ENCODE data around the gene DISP1. TPM values are rescaled to one million over a fixed set of nuclear protein-coding genes. Genes with fewer than 3 reads are reported as not detected.
"Not testable (repeated sequence)": the region's sequence is repeated elsewhere in the genome, so short reads cannot be mapped to it uniquely, and the experiment has no call there.

Gene DISP1
- total RNA-seq, 1 donor from 2014 or later: 2.3 TPM

DNA sequence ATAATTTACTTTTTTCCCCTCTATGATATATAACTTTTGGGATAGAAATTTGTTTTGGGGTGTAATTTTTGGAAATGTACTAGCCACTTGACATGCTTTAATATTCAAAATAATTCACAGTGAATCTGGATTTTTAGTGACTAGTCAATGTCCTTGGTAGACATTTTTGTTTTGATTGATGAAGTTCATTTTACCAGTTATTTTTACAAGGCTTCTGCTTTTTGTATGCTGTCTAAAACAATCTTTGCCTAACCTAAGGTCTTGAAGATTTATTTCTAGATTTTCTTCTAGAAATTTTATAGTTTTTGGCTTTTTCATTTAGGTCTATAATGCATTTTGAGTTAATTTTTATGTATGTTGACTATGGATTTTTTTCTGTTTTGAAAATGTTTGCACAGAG is 30.9 kb downstream of the DISP1 start:
- TF ChIP-seq, protein P1, sequence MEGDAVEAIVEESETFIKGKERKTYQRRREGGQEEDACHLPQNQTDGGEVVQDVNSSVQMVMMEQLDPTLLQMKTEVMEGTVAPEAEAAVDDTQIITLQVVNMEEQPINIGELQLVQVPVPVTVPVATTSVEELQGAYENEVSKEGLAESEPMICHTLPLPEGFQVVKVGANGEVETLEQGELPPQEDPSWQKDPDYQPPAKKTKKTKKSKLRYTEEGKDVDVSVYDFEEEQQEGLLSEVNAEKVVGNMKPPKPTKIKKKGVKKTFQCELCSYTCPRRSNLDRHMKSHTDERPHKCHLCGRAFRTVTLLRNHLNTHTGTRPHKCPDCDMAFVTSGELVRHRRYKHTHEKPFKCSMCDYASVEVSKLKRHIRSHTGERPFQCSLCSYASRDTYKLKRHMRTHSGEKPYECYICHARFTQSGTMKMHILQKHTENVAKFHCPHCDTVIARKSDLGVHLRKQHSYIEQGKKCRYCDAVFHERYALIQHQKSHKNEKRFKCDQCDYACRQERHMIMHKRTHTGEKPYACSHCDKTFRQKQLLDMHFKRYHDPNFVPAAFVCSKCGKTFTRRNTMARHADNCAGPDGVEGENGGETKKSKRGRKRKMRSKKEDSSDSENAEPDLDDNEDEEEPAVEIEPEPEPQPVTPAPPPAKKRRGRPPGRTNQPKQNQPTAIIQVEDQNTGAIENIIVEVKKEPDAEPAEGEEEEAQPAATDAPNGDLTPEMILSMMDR (conservative IDR thresholded peaks at IDR 0.05; ENCODE audit: low read depth, low read length): no peak
- no peak for DNase-seq (ENCODE audit: low read depth)
- no peak overlapping the region for H3K4me3 ChIP-seq (ENCODE audit: low read depth, low read length)

DNA sequence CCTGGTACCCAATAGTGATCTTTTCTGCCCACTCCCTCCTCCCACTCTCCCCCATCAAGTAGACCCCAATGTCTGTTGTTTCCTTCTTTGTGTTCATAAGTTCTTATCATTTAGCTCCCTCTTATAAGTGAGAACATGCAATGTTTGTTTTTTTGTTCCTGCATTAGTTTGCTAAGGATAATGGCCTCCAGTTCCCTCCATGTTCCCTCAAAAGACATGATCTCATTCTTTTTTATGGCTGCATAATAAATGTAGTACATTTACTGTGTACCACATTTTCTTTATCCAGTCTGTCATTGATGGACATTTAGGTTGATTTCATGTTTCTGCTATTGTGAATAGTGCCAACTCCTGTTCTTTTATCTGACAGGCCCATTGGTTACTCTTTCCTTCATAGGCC is 35.7 kb downstream of the DISP1 start:
- not testable (repeated sequence) for DNase-seq (ENCODE audit: low read depth); H3K4me3 ChIP-seq (ENCODE audit: low read depth, low read length)

DNA sequence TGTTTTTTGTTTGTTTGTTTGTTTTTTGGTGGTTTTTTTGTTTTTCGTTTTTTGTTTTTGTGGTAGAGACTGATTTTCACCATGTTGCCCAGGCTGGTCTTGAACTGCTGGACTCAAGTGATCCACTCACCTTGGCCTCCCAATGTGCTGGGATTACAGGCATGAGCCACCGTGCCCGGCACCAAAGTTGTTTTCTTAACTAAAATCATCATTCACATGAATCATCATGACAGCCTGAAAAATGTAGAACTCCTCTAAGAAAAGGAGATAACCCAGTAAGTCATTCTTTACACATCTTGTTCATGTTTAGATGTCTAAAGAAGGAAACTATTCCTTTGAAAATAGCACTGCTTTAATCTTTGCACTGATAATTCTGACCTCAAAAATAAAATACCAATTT is 37.5 kb downstream of the DISP1 start:
- no peak overlapping the region for H3K4me3 ChIP-seq (ENCODE audit: low read depth, low read length)
- no peak for DNase-seq (ENCODE audit: low read depth)
- TF ChIP-seq, protein P1 (conservative IDR thresholded peaks at IDR 0.05; ENCODE audit: low read depth, low read length): no peak

DNA sequence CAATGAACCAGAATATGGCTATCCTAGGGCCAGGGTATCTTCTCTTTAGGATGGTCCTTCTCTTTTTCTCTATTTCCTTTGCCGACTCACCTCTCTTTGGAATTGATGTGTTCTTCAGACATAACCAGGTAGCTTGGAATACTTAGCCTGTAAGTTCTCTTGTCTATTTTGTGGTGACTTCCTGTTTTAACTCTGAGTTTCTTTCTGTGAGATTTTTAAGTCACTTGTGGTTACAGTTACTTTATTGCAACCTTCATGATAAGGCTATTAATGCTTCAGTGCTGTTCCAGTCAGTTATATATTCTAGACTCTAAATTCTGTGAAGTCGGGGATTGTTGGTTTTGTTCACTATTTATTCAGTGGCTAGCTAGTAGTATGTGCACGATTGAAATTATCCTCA is 46.2 kb downstream of the DISP1 start:
- TF ChIP-seq, protein P1 (conservative IDR thresholded peaks at IDR 0.05; ENCODE audit: low read depth, low read length): no peak
- H3K4me3 ChIP-seq (ENCODE audit: low read depth, low read length): no peak overlapping the region
- DNase-seq (ENCODE audit: low read depth): no peak

Other genes starting within 250 kb of the DISP1 start
- 10.5 and 10.6 TPM in 2 replicates for gene TAF1A, start 225.1 kb upstream of the DISP1 start, total RNA-seq
- gene MIA3, start 196.9 kb upstream of the DISP1 start, total RNA-seq: 11.8 and 34.6 TPM in 2 replicates
- 45.5 and 51.1 TPM in 2 replicates for gene AIDA, start 102.5 kb upstream of the DISP1 start, total RNA-seq
- gene BROX, start 102.5 kb upstream of the DISP1 start, total RNA-seq: 36.3 and 41.5 TPM in 2 replicates
- gene FAM177B, start 77.8 kb upstream of the DISP1 start, total RNA-seq: not detected in 2 replicates

Measured in epithelial cell of proximal tubule (primary cell).